NCI-H1694 treated with DMSO at 0.1 percent for 48 hours (cell line): ENCODE measurements around the gene RBM33.

Experiments
- DNase-seq: peaks from one replicate; lab custom pipeline; 2025; lab: John Stamatoyannopoulos, UW

The RBM33 gene

DNA sequence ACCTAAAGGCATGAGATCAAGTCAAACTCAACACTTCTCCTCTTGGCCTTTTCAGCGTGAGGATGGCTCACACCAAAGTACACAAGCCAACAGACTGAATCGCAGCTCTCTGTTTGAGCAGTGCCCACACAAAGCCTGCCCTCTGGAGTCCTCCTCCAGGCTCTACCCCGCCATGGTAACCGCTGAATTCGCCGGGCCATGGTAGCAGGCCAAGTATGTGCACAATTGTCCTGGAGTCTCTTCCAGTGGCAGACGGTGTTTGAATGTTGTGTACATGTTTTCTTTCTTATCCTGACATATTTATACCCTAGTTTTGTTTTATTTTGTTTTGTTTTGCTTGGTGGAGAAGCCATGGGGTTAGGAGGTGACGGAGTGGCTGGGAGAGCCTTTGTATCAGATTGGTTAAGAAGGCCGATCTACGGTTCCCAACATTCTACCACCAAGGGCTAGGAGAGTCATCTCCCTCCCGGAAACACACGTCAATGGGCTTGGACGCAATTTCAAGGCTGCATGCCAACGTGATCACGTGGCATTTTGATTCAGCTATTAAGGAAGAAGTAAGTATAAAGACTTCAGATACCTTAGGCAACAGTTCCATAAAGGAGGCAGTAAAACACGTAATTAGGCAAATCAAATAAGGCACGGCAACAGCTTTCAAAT is 179.9 kb downstream of the RBM33 start:
- DNase-seq, result no peak

DNA sequence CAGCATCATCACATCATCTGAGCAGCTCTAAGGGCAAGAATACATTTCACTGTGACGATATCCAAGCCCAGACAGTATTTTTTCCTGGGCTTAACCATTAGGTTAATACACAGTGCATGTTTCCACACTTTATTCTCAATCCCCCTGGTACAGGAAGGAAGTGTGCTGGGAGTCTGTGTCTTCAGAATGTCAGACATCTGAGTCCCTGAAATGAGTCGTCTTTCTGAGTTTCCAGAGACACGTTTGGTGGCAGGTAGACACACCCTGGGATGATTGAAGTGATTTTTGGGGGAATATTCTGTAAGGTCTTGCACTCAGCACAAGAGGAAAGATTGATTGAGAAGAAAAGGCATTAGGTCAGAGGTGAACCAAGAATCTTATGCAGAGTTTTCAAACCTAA is 180.9 kb downstream of the RBM33 start:
- no peak for DNase-seq

DNA sequence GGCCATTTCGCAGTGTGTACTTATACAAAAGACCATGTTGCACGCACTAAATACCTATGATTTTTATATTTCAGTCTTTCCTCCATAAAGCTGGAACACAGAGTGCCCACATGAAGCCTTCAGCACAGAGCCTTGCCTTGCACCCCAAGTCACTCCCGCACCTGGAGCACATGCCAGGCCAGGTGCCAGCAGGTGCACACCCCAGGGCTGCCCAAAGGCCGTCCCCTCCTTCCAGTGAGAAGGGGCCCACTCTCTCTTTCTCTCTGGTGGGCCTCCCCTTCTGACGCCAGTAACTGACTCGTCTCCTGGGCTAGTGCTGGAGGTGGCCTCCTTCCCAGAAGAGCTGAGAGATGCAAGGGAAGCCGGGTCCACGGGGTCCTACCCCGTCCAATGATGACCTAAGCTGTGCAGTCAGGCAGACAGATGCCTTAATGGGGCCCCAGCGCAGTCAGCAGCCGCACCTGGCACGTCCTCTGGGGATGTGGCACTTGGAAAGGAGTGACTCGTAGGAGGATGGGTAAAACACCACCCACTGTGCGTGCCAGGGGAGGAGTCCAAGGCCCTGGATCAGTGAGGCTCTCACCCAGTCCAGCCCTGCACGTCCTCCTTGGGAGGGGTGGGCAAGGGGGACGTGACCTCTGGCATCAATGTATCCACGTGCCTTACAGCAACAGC is 185.5 kb downstream of the RBM33 start:
- DNase-seq, result no peak
